HG02610 (cell line): ENCODE data around the gene EIF2D.
"Not testable (repeated sequence)": the region's sequence is repeated elsewhere in the genome, so short reads cannot be mapped to it uniquely, and the experiment has no call there.

Source experiments
- ATAC-seq: cut with Tn5 transposase; IDR thresholded peaks from one replicate; pipeline ENCODE4 v1.9.1; 2021; ENCODE audit warnings: mild to moderate bottlenecking, moderate library complexity; ENCODE audit not compliant: unreplicated experiment

The EIF2D gene, protein sequence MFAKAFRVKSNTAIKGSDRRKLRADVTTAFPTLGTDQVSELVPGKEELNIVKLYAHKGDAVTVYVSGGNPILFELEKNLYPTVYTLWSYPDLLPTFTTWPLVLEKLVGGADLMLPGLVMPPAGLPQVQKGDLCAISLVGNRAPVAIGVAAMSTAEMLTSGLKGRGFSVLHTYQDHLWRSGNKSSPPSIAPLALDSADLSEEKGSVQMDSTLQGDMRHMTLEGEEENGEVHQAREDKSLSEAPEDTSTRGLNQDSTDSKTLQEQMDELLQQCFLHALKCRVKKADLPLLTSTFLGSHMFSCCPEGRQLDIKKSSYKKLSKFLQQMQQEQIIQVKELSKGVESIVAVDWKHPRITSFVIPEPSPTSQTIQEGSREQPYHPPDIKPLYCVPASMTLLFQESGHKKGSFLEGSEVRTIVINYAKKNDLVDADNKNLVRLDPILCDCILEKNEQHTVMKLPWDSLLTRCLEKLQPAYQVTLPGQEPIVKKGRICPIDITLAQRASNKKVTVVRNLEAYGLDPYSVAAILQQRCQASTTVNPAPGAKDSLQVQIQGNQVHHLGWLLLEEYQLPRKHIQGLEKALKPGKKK

DNA sequence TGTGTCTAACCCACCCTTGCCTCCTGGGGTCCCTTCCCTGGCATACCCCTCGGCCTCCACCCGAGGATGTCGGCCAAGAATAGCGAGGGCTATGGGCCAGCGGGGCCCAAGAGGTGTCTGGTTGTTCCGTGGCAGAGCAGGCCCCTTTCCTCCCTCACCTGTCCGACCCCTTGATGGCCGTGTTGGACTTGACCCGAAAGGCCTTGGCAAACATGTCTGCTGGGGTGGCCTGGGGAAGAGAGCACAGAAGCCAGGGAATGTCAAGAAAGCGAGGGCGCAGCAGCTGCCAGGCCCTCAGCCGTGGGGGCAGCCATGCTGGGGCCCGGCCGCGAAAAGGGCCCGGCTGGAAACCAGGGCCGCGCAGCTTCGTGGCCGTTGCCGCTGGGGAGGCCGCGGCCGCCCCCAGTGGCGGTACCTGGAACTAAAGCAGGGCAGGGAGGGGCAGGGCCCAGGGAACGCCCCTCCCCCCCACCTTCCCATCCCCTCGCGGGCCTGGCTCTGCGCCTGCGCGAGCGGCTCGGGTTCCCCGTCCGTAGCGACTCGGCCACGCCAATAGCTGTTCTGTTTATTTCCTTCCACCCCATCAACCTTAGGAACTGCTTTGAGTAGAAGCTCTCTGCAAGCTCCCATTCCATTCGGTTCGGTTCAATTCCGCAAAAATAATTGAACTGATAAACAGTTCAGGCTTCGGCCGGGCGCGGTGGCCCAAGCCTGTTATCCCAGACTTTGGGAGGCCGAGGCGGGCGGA is at the start of gene EIF2D:
EIF2D (minus strand) TSS at position 337 of the 748 bp plus-strand sequence; CDS start at position 214, 123 bp downstream.
- ATAC-seq = peak; percentile 79

DNA sequence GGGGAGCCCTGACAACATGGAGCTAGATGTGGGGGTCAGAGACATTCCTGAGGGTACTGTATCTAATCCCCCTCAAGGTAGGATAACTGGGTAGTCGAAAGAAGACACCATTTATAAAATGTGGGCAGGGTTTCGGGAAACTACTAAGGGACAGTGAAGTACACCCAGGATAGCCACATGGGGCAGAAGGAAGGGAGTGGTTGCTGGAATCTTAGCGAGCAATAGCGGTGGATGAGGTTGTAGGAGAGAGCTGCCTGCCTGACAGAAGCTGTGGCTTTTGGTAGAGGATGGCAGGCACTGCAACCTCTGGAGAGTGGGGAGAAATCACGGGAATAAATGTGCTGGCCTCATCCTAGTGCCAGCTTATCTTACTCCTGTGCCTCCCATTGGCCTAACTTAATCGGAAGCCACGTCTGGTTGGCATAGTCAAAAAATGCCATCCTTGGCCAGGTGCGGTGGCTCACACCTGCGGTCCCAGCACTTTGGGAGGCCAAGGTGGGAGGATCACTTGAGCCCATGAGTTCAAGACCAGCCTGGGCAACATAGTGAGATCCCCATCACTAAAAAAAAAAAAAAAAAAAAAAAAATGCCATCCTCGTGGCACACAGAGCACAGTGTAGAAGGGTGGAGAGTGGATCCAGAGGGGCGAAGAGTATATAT is 49.0 kb upstream of the EIF2D start:
- ATAC-seq = no peak

DNA sequence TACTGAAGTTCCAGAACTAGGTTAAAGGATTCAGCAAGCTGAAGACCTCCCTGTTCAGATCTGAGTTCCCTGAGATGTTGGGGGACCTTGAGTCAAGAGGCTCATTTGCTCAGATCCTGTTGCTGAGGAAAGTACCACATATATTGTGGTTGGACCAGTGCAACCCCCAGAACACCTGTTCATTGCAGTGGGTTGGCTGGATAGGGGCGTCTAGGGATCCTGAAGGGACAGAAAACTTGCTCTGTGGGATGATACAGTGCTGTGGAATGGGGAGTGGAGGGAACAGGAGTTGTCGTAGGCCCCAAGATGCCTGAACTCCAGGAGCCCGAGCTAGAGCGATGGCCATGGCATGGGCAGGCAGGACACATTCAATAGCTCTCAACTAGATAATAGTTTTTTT is 47.9 kb upstream of the EIF2D start:
- no peak for ATAC-seq

DNA sequence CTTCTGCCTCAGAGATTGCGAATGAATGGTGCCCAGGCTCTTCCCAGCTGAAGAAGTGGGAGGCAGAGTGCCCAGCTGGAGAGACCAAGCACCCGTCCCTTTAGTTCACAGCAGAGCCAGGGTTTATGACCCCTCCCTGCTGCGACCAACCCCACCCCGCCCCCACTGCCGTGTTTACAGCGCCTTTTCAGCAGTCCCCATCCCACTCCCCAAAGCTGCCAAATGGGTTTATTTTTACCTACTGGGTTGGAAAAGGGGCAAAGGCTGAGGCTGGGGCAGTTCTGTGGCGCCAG is 46.7 kb upstream of the EIF2D start:
- ATAC-seq = no peak

DNA sequence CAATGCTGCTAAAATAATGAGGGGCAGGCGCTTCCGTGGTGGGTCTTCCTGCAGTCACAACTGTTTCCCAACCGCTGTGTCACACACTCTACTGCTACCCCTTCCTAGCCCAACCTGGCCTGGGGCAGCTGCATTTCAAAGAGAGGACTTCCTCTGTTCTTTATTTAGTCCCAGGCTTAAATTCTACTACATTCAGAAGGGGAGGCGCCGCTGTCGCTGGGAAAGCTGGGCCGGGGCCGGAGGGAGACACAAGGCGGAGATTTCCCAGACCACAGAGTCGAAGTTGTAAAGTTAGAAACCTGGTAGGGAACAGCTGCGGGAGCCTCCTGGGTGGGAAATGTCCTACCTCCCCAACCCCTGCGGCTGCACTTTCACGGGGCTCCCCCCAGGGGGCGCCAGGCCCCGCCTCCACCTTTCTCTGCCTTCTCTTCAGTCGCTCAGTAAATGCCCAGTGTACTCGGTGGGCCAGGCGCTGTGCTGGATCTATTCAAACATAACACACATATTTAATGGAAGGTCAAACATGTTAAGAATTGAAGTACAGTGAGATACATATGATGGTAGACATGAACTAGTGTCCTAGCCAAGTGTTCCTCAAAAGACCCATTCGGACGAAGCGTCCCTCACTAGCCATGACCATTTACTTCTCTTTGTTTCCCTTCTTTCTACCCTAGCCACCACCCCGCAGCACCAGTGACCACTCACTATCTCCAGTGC is 46.2 kb upstream of the EIF2D start:
- peak; percentile 58 for ATAC-seq

DNA sequence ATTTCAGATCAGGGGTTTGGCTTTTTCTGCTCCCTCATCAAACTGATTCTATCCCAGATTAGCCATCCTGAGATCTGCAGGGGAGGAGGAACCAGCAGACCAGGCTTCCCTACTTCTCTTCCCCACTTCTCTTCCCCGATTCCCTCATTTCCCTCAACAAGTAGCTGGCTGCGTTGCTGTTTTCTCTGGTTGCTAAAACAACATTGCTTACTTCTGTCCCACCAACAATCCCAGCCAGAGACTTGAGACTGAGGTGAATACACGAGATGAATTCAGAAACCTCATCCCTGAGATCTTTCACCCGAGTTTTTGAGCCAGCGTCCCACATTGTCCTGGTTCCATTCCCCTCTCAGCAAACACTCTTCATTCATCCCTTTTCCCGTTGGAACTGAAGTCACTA is 45.5 kb upstream of the EIF2D start:
- no peak for ATAC-seq

DNA sequence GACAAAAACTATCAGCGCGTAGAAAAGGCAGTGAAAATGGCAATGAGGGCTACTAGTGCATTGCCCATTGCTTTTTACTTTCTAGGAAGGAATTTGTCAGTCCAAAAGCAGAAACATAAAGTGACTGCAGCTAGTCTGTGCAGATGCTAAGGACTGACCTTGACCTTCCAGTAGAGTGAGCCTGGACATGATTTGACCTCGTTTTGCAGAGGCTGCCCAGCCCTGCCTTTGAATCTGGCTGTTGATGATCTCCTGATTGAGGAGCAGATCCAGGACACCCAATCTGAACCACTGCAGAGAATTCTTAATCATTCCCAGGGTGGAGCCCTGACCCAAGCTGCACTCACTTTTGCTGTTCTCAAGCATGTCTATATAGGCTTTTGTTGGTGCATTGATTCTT is 44.7 kb upstream of the EIF2D start:
- no peak for ATAC-seq

DNA sequence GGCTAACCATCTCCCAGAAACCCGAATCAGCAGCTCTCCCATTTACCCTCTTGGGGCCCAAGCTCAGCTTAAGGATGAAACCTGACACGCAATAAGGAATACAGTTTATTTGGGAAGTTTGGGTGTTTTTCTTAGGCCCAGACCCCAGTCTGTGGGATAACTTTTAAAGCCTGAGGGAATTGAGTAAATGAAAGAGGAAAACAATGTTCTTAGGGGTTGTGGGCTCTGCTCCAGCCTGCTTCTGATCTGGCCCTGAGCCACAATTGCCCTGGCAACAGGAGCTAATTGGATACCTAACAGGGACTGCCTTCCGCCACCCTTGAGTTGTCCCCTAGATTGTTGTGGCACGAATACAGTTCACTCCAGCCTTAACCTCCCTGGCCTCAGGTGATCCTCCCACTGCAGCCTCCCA is 43.2 kb upstream of the EIF2D start:
- no peak for ATAC-seq

DNA sequence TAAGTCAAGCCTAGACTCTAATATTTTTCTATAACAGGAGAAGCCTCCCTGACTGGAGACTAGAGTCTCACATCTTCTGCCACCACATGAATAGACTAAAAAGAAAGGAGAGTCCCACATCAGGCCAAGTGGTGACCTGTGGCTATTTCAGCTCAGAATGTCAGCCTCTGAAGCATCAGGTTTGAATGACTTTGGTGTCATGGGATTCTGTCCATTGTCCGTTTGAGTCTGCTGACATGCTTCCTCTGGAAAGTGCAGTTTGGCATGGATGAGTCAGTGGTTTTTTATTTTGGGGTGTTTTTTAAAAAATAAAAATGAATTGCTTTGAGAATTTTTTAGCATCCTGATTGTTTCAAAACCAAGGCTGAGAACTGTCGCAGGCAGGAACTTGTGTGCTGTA is 42.6 kb upstream of the EIF2D start:
- no peak for ATAC-seq

DNA sequence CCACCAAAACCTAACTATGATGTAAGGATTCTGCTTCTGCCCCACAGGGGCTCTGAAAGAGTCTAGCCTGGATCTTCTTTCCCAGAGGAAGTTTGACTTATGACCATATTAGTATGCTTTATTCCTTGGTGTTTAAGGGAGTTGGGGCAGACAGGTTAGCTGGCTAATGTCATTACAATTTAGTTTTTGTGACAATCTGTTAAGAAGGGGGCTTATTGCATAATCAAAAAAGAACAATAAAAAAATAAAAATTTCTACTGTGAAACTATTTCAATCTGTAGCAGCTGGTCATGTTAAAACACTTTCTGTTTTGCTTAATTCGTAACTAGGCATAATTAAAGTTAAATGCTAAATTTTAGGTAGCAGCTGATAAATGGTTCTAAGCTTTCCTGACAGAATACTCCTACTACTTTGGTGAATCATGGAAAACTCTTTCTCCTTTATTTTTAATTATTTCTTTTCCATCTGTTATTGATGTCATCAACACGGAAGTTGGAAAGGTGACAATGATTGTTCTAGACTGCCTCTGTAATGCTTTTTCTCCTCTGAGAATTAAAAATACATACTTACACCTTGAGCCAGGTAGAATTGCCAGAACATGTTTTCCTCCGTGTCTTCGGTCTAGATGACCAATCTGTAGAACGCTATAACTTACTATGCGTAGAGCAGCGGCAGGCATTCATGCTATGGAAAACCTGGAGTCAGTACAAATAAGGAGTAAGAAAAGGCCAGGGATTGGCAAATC is 41.6 kb upstream of the EIF2D start:
- ATAC-seq = no peak

DNA sequence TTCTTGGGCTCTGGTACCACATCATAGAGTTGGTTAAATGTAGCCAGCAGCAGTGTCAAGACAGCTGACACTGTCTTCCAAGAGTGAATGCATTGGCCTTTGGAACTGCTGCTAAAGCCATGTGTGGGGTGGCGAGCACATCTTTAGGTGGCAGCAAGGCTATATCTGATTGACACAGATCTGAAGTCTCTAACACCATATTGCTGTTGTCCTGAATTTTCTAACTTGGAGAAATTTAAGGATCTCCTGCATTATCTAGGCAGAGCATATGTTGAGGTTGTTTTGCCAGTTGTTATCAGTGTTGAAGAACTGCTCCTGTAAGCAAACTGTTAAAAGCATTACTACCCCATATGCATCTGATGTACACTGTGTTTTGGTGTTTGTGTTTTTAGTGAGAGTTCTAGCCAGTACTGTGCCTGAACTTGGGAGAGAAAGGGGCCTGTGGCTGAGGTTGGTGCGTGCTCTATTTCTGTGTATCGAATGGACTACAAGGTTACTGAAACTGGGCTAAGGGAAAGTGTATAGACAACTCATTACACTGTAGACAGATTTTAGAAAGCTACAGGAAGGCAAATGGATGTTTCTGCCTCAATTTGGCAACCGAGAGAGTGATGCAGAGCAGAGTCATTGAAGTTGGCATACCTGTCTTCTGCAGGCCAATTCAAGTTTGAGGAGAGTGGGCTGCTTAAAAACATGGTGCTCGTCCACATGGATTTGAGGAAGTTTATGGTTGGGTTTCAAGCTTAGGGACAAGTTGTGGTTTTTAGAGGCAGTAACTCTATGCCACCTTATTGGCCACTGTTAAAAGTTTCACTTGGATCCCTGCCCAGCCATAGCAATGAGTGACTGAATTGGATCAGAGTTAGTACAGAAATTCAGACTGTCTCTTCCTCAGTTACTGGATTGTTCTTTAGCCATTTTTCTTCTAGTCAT is 40.0 kb upstream of the EIF2D start:
- ATAC-seq = no peak

DNA sequence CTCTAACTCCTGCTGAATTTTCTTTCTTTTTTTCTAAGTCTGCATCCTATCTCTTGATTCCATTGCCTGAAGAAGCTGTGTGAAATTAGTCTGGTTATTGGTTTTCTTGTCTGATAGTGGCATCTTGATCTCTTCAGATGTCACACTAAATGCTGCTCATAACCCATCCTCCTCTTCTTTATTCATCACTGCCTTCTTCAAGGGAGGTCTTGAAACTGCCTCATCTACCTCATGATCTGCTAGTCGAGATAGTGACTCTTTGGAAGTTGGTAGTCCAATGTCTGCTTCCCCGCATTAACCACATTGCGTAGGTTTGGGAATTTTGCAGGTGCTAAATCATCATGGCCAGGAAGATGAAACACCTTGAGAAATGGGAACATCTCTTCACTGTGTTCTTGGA is 38.7 kb upstream of the EIF2D start:
- ATAC-seq = no peak

DNA sequence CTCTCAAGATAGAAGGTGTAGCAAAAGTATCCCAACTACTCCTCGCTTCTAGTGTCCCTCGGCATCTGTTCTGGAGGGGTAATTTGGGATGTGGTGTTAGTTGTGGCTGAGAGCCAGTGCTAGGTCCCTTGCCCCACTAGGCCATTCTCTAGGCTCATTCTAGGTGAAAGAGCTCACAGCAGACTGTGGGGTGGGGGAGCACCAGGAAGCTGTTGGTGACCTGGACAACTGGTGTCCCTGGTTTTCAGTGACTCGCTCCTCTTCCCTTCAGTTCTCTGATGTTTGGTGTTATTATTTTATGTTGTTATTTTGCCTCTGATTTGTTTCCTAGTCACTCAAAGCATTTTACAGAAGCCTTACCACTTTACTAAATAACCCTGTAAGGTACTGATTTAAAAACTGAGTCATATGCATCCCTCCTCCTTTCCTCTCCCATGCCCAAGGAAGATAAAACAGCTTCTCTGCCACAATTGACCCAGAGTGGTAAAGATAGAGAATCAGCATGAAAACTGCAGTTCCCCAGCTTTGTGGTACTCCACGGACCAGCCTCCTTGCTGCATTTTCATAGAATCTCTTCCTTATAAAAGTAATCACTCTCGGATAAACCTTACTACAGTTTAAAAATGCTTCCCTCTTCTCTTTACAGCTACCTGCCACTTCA is 37.1 kb upstream of the EIF2D start:
- ATAC-seq = no peak

DNA sequence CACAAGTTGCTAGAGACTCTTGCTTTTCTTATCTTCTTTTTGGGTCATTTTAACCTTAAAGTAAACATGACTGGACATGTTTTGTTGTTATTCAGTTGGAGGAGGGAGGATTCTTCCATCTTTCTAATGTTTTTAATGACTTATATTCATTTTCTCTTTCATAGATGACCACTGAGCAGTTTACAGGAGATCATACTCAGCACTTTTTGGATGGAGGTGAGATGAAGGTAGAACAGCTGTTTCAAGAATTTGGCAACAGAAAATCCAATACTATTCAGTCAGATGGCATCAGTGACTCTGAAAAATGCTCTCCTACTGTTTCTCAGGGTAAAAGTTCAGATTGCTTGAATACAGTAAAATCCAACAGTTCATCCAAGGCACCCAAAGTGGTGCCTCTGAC is 35.0 kb upstream of the EIF2D start:
- ATAC-seq = no peak

DNA sequence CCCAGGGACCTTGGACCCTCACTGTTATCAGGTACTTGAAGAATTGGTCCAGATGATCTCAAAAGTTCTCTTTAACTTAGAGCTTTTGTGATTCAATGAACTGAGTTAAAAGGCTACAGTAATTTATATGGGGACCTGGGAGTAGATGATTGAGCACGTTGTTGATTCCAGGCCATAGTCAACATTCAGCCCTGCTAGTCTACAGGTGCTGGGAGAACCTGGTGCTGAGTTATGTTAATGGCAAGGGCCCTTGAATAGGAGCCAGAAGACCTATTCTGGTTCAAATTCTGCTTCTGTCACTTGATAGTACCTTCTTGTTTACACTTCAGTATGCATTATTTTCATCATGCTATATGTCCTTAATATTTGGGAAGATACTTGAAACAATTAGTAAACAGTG is 34.2 kb upstream of the EIF2D start:
- ATAC-seq = no peak

DNA sequence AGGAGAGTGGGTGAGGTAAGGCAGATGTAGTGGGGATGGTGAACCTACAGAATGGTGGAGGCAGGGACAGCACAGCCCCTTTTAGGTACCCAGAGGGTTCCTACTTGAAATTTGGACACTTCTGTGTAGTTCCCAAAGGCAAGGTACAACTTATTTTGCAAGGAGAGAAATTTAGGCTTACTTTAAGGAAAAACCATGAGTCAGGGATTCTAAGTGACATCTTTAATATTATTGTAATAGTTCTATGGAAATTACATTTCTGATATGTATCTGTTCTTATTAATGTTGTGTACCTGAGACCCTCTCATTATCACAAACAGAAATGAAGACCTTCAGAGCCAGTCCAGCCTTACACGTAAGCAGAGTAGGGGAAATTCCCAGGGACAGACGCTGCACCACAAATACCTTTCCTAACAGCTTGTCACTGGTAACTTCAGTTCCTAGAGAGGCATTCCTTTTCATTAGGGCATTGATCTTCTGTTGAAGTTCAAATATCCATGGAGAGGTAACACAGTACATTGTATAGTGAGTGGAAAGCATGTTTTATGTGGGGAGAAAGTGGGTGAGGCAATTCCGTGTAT is 30.9 kb upstream of the EIF2D start:
- ATAC-seq = peak; percentile 39

DNA sequence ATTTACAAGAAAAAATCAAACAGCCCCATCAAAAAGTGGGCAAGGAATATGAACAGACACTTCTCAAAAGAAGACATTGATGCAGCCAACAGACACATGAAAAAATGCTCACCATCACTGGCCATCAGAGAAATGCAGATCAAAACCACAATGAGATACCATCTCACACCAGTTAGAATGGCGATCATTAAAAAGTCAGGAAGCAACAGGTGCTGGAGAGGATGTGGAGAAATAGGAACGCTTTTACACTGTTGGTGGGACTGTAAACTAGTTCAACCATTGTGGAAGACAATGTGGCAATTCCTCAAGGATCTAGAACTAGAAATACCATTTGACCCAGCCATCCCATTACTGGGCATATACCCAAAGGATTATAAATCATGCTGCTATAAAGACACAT is 29.8 kb upstream of the EIF2D start:
- not testable (repeated sequence) for ATAC-seq

DNA sequence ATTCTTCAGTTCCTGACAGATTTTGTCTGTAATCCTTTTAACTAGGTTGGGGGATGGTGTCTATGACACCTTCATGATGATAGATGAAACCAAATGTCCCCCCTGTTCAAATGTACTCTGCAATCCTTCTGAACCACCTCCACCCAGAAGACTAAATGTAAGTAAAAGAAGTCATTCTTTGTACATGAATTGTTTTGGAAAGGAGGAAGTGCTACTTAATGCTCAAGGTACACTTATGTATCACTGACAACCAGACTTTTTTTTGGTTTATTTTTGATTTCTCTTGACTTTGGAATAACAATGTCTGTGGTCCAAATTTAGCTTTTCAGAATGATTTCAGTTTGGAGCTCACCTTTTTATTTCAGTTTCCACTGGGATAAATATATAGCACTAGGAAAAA is 25.3 kb upstream of the EIF2D start:
- no peak for ATAC-seq
